HG03103 (cell line): ENCODE results near the gene KRTAP5-8.
"Not testable (repeated sequence)": the region's sequence is repeated elsewhere in the genome, so short reads cannot be mapped to it uniquely, and the experiment has no call there.

Experiments
- ATAC-seq: cut with Tn5 transposase; IDR thresholded peaks from one replicate; pipeline ENCODE4 v1.9.1; 2021; ENCODE audit warnings: low read depth; ENCODE audit not compliant: unreplicated experiment

KRTAP5-8 gene

DNA sequence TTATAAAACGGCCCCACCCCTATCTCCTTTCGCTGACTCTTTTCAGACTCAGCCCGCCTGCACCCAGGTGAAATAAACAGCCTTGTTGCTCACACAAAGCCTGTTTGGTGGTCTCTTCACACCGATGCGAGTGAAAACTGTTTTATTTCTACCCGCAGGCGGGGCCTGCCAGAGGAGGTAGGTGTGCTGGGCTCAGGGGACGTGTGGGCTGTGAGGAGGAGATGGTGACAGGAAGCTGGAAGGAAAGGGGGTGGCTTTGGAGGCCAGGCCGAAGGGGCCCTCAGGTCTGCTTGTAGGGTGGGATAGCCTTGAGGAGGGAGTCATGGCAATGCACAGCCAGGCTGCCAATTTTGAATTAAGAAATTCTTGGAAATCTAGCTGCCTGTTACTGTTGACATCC, 32.0 kb upstream of the KRTAP5-8 start:
- ATAC-seq = no peak

DNA sequence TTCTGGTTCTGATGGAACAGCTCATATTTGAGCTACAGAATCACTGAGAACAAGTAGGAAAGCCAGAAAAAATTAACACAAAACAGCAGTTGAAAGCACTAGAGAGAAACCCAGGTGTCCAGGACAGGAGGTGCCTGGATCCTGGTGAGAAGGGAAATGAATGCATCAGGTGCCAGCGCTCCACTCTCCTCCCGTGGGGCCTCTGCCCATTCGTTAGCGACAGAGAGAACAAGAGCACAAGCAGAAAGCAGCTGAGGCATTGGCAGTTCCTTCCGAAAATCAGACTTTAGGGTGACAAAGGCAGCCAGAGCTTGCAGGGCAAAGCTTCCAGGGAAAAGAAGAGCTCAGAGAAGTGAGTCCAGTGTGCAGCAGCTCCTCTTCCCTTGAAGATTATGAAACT, 30.7 kb upstream of the KRTAP5-8 start:
- no peak for ATAC-seq

DNA sequence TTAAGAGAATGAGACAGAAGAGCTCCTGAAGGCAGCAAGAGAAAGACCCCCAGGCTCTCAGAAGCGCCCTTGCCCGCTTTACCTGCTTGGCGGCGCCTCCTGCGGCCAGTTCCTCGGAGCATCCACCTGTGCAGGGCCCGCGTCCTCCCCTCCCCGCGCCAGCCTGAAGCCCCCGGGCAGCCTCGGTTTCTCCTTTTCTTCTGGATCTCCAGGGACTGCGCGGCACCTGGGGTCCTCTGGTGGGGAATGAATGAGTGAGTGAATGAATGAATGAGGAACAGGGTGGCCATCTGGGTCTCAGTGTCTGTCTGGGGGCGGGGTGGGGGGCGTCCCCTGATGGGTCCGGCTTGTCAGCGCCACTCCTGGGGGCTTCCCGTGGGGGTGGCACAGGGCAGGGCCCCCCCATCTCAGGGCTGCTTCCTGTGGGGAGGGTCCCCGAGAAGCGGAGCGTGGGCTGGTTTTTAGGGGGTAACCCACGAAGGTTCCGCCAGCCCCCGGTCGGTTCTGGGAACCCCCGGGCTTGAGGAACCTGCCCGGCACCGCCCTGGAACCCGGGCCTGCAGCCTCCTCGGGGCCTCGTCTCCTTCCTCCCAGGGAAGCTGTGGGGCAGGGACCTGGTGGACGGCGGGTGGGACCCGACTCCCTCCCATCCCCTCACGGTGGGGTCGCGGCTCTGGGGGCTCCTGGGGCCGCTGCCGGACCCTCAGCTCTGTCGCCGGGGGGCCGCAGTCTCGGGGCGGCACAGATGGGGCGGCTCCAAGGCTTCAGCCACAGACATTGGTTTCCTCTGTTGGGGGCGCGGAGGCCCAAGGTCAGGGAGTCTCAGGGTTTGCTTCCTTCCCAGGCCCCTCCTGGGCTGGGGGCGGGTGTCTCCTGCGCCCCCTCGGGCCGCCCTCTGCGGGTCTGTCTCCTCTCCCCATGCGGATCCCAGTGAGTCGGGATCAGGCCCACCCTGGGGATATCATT, 19.0 kb upstream of the KRTAP5-8 start:
- ATAC-seq = no peak

DNA sequence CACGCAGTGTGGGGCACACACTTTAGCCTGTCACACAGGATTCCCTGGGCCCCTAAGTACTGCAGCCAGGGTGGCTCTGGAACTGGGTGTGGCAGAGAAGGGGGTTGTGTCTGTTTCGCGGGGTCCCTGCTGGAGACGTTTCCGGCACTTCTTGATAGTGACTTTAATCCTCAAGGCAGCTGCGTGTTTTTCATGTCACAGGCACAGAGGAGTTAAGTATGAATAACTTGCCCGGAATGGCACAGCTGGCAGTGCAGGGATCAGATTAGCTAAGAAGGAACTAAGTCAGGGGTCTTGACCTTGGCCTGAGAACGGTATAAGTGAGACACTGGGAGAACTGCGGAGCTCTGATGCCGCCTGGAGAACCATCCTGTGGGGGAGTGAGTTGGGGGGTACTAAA, 18.3 kb upstream of the KRTAP5-8 start:
- no peak for ATAC-seq

DNA sequence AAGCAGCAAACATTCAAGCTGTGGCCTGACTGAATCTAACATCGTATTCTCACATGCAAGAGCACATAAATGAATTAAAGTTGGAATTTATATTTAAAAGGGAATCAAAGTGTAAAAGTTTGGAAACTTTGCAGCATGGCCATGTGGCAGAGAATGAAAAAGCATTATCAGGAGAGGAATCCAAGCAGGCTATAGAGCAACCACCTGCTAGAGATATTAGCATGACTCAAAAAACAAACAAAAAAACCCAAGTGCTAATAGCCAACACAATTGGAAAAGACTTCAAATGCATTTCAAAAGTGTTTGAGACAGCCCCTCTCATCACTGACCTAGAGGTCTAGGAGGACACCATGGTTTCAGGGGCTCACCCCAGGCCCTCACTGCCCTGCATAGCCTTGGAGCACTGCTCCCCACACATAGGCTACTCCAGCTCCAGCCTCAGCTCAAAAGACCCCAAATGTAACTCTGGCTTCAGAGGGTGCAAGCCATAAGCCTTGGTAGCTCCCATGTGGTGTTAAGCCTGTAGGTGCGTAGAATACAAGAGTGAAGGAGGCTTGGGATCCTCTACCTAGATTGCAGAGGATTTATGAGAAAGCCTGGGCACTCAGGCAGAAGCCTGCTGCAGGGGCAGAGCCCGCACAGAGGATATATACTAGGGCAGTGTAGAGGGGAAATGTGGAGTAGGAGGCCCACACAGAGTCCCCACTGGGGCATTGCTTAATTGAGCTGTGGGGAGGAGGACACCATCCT, 12.5 kb upstream of the KRTAP5-8 start:
- no peak for ATAC-seq

DNA sequence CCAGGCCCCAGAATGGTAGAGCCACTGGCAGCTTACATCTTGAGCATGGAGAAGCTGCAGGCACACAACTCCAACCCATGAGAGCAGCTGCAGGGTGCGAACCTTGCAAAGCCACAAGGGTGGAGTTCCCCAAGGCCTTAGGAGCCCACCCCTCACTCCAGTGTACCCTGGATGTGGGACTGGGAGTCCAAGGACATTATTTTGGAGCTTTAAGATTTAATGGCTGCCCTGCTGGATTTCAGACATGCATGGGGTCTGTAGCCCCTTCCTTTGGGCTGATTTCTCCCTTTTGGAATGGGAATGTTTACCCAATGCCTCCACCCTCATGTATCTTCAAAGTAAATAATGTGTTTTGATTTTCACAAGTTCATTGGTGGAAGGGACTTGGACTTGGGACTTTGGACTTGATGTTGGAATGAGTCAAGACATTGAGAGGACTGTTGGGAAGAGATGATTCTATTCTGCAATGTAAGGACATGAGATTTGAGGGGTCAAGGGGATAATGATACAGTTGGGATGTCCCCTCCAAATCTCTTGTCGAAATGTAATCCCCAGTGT, 11.8 kb upstream of the KRTAP5-8 start:
- ATAC-seq = no peak

DNA sequence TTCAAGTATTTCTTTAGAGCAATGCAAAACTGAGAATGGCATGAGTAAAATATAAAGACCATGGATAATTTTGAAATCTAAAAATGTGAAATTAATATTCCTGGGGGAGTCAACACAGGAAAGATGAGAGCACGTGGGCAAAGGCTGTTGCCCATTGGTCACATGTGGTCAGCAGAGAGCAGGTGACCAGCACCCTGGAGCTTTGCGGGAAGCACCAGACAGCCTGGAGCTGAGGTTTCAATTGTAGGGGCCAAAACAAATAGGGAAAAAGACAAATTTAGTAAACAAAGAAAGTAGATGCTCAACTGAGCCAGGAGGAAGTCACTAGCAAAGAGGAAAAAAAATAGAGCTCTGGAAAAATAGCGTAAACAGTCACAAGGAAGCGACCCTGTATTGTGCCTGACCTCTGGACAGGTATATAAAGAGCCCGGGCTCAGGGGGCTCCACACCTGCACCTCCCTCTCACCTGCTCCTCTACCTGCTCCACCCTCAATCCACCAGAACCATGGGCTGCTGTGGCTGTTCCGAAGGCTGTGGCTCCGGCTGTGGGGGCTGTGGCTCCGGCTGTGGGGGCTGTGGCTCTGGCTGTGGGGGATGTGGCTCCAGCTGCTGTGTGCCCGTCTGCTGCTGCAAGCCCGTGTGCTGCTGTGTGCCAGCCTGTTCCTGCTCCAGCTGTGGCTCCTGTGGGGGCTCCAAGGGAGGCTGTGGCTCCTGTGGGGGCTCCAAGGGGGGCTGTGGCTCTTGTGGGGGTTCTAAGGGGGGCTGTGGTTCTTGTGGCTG, 10.8 kb upstream of the KRTAP5-8 start, which contains the start of gene KRTAP5-7:
Gene KRTAP5-7 (plus strand): TSS at position 472 of the 780 bp plus-strand sequence. CDS start 34 bp downstream, at position 506.
- ATAC-seq = not testable (repeated sequence)

DNA sequence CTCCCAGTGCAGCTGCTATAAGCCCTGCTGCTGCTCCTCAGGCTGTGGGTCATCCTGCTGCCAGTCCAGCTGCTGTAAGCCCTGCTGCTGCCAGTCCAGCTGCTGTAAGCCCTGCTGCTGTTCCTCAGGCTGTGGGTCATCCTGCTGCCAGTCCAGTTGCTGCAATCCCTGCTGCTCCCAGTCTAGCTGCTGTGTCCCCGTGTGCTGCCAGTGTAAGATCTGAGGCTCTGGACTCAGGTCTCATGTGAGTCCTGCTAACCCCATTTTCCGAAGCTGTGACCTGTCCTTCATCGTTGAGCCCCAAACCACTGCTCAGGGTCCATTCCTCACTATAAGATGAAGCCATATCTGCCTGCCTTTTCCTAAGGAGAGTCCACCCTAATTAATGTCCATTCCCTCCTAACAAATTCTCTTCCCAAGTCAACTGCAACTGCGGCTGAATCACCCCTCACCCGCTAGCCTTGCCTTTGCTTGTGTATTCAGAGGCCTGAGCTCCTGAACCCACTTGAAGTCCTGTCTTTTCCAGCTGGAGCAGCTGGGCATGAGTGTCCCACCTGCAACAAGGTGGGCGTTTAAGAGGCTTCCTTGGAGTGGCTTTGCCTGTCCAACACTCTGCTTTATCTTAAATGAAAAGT, 10.1 kb upstream of the KRTAP5-8 start:
- no peak for ATAC-seq

DNA sequence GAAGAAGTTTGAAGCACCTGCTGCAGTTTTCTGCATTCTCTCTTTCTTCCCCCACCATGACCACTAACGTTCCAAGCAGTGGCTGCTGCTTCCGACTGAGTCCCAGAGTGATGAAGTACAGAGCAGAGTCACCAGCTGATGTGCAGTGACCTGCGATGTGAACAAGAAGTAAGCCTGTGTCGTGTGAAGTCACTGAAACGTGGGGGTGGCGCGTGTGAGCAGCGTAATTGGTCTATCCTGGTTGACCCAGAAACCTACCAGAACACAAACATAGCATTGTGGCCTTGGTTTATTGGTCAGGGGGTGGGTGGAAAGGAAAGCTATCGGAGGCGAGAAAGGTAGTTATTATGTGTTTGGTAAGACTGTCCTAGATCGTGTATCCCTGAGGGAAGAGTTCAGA, 7.2 kb upstream of the KRTAP5-8 start:
- ATAC-seq = no peak

DNA sequence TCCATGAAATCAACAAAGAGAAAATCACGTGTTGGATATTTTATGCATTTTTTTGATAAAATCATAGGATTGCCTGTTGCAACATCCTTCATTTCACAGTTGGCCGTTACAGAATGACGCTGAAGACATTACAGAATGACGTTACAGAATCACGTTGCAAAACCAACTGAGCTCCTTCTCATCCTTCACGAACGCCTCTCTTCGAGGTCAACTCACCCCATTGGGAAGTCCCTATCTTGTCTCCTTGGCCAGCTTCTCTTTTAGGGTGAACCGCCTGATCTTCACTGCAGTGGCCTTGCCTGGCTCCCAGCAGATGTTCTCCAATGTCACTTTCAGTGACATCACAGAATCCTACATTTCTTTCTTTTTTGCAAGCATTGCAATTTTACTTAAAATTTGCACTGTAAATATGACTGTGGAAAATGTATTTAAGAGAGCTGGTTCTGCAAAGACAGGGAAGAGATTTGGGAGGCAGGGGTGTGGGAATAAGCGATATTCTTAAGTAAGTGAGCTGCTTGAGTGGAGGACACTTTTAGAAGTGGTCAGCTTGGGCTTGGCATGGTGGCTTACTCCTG, 5.7 kb upstream of the KRTAP5-8 start:
- no peak for ATAC-seq

DNA sequence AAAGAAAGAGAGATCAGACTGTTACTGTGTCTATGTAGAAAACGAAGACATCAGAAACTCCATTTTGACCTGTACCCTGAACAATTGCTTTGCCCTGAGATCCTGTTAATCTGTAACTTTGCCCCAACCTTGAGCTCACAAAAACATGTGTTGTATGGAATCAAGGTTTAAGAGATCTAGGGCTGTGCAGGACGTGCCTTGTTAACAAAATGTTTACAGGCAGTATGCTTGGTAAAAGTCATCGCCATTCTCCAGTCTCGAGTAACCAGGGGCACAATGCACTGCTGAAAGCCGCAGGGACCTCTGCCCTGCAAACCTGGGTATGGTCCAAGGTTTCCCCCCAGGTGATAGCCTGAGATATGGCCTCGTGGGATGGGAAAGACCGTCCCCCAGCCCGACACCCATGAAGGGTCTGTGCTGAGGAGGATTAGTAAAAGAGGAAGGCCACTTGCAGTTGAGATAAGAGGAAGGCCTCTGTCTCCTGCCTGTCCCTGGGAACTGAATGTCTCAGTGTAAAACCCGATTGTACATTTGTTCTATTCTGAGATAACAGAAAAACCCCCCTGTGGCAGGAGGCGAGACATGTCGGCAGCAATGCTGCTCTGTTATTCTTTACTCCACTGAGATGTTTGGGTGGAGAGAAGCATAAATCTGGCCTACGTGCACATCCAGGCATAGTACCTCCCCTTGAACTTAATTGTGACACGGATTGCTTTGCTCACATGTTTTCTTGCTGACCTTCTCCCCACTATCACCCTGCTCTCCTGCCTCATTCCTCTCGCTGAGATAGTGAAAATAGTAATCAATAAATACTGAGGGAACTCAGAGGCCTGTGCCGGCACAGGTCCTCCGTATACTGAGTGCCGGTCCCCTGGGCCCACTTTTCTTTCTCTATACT, 2.9 kb upstream of the KRTAP5-8 start:
- ATAC-seq = not testable (repeated sequence)

DNA sequence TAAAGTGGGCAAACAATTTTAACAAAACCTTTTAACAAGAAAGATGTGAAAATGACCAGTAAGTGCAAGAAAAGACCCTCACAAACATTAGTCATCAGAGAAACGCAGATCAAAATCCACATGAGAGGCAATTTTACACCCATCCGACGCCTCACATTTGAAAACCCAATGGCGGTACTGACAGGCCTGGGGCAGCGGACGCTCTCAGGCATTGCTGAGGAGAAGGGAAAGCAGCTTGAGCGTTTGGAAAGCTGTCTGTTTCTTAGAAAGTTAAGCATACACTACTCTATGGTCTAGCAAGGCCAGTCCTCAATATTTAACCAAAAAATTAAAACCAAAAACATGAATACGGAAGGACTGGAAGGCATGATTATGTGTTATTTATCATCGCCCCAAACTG, 2.0 kb upstream of the KRTAP5-8 start:
- ATAC-seq = no peak

DNA sequence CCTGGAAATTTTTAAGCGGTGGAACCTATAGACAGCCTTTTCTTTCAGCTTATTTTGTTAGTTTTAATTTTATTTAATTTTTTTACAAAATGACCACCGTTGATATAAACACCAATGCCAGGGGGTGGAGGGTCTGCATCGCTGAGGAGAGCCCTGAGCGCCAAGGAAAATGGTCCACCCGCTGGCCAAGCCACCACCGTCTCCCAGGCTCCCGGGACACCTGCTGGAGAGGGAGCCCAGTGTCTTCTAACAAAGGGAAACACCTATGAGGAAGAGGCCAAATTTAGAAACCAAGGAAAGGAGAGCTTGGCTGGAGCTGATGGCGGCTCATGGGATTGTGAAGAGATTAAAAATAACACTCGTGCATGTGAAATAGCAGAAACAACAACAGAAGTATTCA, 288 bp upstream of the KRTAP5-8 start:
- no peak for ATAC-seq

DNA sequence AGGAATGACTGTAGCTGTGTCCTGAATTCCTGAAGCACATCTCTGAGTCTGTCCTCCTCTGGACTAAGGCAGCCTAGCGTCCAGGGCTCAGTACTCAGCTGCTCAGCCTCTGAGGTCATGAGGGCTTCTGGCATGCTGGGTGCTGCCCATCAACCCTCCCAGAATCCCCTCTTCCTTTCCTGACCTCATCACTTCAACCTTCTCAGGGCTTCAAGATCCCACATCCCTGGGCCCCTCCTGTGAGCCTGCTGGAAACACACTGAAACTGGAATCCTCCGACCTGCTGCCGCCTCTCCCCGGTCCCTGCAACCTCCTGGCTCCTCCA, 803 bp downstream of the KRTAP5-8 start:
- ATAC-seq = no peak

DNA sequence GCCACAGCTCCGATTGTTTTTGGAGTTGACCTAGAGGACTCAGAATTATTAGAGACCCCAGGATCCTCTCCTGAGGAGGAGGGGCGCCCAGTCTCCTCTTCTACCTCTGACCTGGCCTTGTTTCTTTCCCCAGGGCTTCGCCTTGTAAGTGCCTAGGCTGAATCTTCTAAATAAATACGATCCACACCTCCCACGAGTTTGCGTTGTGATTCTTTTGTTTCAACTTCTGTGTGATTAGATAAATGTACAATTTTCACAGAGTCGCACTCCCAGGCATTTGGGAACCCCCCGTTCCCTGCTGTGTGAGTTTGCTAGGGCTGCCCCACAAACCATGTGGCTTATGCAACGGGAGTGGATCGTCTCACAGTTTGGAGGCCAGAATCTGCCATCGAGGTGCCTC, 1.2 kb downstream of the KRTAP5-8 start:
- ATAC-seq = no peak

DNA sequence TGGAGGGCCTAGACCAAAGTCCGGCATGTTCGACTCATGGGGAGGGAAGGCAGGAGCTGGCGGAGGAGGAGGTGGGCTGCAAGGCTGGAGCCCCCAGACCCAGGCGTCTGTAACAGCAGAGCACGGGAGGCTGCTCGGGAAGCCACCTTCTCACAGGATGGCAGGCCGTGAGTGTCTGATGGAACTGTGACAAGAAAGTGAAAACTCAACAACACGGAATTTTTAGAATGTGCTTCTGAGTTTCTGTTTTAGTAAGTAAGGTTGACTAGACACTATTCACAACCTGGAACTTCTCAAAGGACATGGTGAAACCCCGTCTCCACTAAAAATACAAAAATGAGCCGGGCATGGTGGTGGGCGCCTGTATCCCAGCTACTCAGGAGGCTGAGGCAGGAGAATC, 2.1 kb downstream of the KRTAP5-8 start:
- not testable (repeated sequence) for ATAC-seq

DNA sequence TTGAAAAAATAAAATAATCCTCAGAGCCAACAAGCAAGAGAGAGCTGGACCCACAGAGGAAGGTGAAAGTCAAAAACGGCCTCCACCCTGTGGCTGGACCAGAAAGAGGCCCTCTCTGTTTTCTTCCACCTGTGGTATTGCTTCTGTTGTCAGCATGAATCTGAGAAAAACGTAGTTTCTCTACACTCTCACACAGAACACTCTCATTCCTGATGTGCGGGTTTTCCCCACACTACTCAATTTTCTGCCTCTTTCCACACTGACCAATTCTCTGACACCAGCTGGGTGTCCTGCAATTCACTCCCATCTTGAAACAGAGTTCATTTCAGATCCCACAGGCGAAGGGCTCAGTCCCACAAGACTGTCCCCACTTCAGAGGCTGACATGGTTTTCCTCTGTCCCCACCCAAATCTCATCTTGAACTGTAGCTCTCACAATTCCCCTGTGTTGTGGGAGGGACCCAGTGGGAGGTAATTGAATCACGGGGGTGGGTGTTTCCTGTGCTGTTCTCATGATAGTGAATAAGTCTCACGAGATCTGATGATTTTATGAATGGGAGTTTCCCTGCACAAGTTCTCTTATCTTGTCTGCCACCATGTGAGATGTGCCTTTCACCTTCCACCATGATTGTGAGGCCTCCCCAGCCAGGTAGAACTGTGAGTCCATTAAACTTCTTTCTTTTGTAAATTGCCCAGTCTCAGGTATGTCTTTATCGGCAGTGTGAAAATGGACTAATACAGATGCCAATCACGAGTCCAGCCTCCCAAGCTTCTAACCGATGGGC, 2.9 kb downstream of the KRTAP5-8 start:
- not testable (repeated sequence) for ATAC-seq

DNA sequence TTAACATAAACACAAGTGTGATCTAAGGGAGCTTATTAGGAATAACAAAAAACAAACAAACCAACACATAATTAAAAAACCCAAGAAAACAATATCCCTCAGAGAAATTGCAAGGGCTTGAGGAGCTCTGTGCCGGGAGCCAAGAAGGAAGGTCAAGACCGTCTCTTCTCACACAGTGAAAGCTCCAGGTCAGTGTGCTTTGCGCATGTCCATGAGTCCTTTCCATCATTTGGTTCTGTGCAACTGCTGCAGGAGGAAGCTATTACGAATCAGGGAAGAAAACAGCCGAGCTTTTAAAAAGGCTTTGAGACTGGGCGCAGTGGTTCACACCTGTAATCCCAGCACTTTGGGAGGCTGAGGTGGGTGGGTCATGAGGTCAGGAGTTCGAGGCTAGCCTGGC, 4.6 kb downstream of the KRTAP5-8 start:
- ATAC-seq = no peak
